KMS-11 (cell line): ENCODE data around the gene MINK1.

Experiments
- H2AFZ ChIP-seq: fragments of 200-600 bp; sonication (generic); 2 replicates; pipeline ENCODE4 v1.6.1; 2016; ENCODE audit warnings: antibody characterized with exemption, mixed run types, low read depth
- H3K27ac ChIP-seq: fragments of 200-600 bp; sonication (generic); 2 replicates; pipeline ENCODE4 v1.6.1; 2016; ENCODE audit warnings: mild to moderate bottlenecking, mixed run types
- H3K27me3 ChIP-seq: fragments of 200-600 bp; sonication (generic); 2 replicates; pipeline ENCODE4 v1.6.1; 2017; ENCODE audit warnings: mild to moderate bottlenecking, low read depth, mixed run types, moderate library complexity; ENCODE audit not compliant: insufficient read depth
- H3K36me3 ChIP-seq: fragments of 200-600 bp; sonication (generic); 2 replicates; pipeline ENCODE4 v1.6.1; 2017; ENCODE audit warnings: mild to moderate bottlenecking, mixed run types; ENCODE audit not compliant: insufficient read depth
- H3K4me1 ChIP-seq: fragments of 200-600 bp; sonication (generic); 2 replicates; pipeline ENCODE4 v1.6.1; 2016; ENCODE audit warnings: mild to moderate bottlenecking, low read depth, mixed run types; ENCODE audit not compliant: poor library complexity, severe bottlenecking
- H3K4me2 ChIP-seq: fragments of 200-600 bp; sonication (generic); 2 replicates; pipeline ENCODE4 v1.7.0; 2016; ENCODE audit warnings: mild to moderate bottlenecking, mixed run types
- H3K4me3 ChIP-seq: fragments of 200-600 bp; sonication (generic); IDR thresholded peaks from 2 replicates; pipeline ENCODE4 v1.6.1; 2017; ENCODE audit warnings: low read depth, low read length, mixed read lengths; ENCODE audit not compliant: insufficient read depth
- H3K79me2 ChIP-seq: fragments of 200-600 bp; sonication (generic); 2 replicates; pipeline ENCODE4 v1.6.1; 2016; ENCODE audit warnings: low read depth, mixed run types; ENCODE audit not compliant: insufficient read depth
- H3K9ac ChIP-seq: fragments of 200-600 bp; sonication (generic); 2 replicates; pipeline ENCODE4 v1.6.1; 2016; ENCODE audit warnings: mild to moderate bottlenecking, mixed run types
- H4K20me1 ChIP-seq: fragments of 200-600 bp; sonication (generic); 2 replicates; pipeline ENCODE4 v1.6.1; 2016; ENCODE audit warnings: mild to moderate bottlenecking, mixed run types; ENCODE audit not compliant: insufficient read depth
- TF ChIP-seq, protein P1 (sequence below): fragments of 200-600 bp; sonication (generic); conservative IDR thresholded peaks from 2 replicates; pipeline ENCODE4 v1.6.1; 2017; ENCODE audit warnings: low read depth, mild to moderate bottlenecking, antibody characterized with exemption, low read length, moderate library complexity, mixed read lengths

The MINK1 gene

GRCh38 chr17:4939546-4939795 lies 106.3 kb downstream of the MINK1 start:
- no peaks in the 10 kb centered on the region for H3K4me1 ChIP-seq
- H3K9ac ChIP-seq: peak overlapping the region; percentile 47; the same call in 1 of the 2 replicates
- TF ChIP-seq, protein P1, sequence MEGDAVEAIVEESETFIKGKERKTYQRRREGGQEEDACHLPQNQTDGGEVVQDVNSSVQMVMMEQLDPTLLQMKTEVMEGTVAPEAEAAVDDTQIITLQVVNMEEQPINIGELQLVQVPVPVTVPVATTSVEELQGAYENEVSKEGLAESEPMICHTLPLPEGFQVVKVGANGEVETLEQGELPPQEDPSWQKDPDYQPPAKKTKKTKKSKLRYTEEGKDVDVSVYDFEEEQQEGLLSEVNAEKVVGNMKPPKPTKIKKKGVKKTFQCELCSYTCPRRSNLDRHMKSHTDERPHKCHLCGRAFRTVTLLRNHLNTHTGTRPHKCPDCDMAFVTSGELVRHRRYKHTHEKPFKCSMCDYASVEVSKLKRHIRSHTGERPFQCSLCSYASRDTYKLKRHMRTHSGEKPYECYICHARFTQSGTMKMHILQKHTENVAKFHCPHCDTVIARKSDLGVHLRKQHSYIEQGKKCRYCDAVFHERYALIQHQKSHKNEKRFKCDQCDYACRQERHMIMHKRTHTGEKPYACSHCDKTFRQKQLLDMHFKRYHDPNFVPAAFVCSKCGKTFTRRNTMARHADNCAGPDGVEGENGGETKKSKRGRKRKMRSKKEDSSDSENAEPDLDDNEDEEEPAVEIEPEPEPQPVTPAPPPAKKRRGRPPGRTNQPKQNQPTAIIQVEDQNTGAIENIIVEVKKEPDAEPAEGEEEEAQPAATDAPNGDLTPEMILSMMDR: no peak
- no peaks in the 10 kb centered on the region for H3K36me3 ChIP-seq
- peak overlapping the region; percentile 60; the same call in 1 of the 2 replicates for H3K27ac ChIP-seq
- no peaks in the 10 kb centered on the region for H3K27me3 ChIP-seq
- H3K4me2 ChIP-seq: no peak overlapping the region
- no peaks in the 10 kb centered on the region for H4K20me1 ChIP-seq
- H3K4me3 ChIP-seq: no peak overlapping the region
- H2AFZ ChIP-seq: no peak overlapping the region; the same call in 1 of the 2 replicates
- no peaks in the 10 kb centered on the region for H3K79me2 ChIP-seq

- TF ChIP-seq, protein P1: no peak
- Histone ChIP-seq H3K4me2 (peak within 1 kb of the TSS; percentile 45; the same call in 1 of the 2 replicates), H3K27me3 (no peaks in the 10 kb centered on the region), H3K4me1 (no peaks in the 10 kb centered on the region), H3K9ac (peak within 1 kb of the TSS; percentile 73; the same call in 1 of the 2 replicates), H3K27ac (peak within 1 kb of the TSS; percentile 60), H3K4me3 (no peak within 1 kb of the TSS), H2AFZ (no peak within 1 kb of the TSS; the same call in 1 of the 2 replicates), H3K79me2 (no peaks in the 10 kb centered on the region), H4K20me1 (no peaks in the 10 kb centered on the region), H3K36me3 (no peaks in the 10 kb centered on the region)
Measured at GRCh38 chr17:4939796-4940554, 106.8 kb downstream of the MINK1 start, which contains the start of the genes RNF167 and SLC25A11. TSS of gene RNF167 (plus strand) at chr17:4940268. CDS start at chr17:4940910, 642 bp downstream. TSS of gene SLC25A11 (minus strand) at chr17:4940046. CDS start at chr17:4939910, 136 bp downstream.

DNA sequence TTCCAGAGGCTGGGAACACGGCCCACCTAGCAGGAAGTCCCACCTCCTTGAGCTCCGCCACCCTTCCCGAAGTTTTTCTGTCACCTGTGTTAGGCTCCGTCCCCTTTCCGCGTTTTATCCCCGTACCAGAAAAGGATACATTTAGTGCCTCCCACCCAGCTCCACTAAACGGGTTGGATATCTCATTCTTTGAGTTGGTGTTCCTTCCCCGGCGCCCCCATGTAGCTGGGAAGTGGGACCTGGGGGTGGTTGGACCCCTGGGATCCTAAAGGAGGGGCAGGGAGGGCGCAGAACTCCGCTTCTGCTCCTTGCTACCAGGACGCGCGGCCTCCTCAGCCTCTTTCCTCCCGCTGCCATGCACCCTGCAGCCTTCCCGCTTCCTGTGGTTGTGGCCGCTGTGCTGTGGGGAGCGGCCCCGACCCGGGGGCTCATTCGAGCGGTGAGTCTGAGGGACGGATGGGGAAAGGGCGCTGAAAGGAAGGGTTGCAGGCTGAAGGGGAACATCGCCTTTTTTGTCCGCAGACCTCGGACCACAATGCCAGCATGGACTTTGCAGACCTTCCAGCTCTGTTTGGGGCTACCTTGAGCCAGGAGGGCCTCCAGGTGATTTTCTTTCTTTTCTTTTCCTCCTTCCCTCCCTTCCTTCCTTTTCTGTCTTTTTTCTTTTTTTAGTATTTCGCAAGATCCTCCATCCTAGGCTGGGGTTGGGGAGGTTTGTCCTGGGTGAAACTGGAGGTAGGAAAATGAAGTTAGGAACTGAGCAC lies 107.6 kb downstream of the MINK1 start:
- H3K27me3 ChIP-seq: no peaks in the 10 kb centered on the region
- peak overlapping the region; percentile 45; the same call in 1 of the 2 replicates for H3K4me2 ChIP-seq
- no peaks in the 10 kb centered on the region for H3K4me1 ChIP-seq
- no peaks in the 10 kb centered on the region for H3K36me3 ChIP-seq
- TF ChIP-seq, protein P1: no peak
- no peaks in the 10 kb centered on the region for H4K20me1 ChIP-seq
- no peak overlapping the region for H3K4me3 ChIP-seq
- no peak overlapping the region for H2AFZ ChIP-seq
- no peaks in the 10 kb centered on the region for H3K79me2 ChIP-seq
- peak overlapping the region; percentile 73; the same call in 1 of the 2 replicates for H3K9ac ChIP-seq
- peak overlapping the region; percentile 60 for H3K27ac ChIP-seq

GRCh38 chr17:4941319-4941610 lies 108.1 kb downstream of the MINK1 start:
- no peaks in the 10 kb centered on the region for H3K36me3 ChIP-seq
- H3K4me1 ChIP-seq: no peaks in the 10 kb centered on the region
- no peak overlapping the region for H3K4me3 ChIP-seq
- peak overlapping the region; percentile 73; the same call in 1 of the 2 replicates for H3K9ac ChIP-seq
- H3K27me3 ChIP-seq: no peaks in the 10 kb centered on the region
- H3K4me2 ChIP-seq: peak overlapping the region; percentile 45; the same call in 1 of the 2 replicates
- H4K20me1 ChIP-seq: no peaks in the 10 kb centered on the region
- no peak overlapping the region for H2AFZ ChIP-seq
- no peaks in the 10 kb centered on the region; the same call in 1 of the 2 replicates for H3K79me2 ChIP-seq
- TF ChIP-seq, protein P1: no peak
- H3K27ac ChIP-seq: peak overlapping the region; percentile 60; the same call in 1 of the 2 replicates
